ENCODE measurements around the gene TFAP2A.

- TF ChIP-seq CTCF (IDR thresholded peaks at IDR 0.05 in 8 of 11, conservative IDR thresholded peaks at IDR 0.05 in 3 of 11) (no peak), POLR2A (IDR thresholded peaks at IDR 0.05) (no peak), POLR2AphosphoS5 (IDR thresholded peaks at IDR 0.05) (no peak)
Observed at GRCh38 chr6:10386220-10386619, 28.7 kb downstream of the TFAP2A start.

All from spleen (tissue), 7 donors.